22Rv1 (cell line): Measurements from ENCODE around the gene SUSD6.

Experiments
- ZFX ChIP-seq: fragments of 450-650 bp; IDR thresholded peaks from 2 replicates; pipeline ENCODE4 v1.6.1; 2017; ENCODE audit warnings: antibody characterized with exemption, borderline replicate concordance
- TF ChIP-seq, protein P1 (sequence below): fragments of 450-650 bp; IDR thresholded peaks from 2 replicates; pipeline ENCODE4 v1.5.1; 2017; ENCODE audit warnings: mild to moderate bottlenecking

DNA sequence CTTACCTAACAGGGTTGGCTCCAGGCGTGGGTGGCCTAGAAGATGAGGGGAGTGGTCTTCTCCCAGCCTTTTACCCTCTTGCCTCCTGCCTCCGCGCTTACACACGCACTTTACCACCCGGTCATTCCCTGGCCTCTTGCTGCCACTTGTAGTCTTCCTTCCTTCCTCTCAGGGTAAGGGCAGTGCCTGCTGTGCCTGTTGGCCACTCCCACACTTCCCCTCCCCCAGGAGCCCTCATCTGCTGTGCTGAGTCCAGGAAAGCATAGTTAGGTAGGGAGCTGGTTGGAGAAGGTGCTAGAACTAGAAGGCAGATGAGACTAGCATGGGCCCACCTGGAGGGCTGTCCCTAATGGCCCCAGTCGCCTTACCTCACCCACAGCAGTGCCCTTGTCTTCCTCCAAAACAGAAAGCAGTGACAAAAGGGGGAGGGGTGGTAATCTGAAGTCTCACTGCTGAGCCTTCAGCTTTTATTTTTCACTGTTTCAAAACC, 101.2 kb downstream of the SUSD6 start:
- TF ChIP-seq, protein P1, sequence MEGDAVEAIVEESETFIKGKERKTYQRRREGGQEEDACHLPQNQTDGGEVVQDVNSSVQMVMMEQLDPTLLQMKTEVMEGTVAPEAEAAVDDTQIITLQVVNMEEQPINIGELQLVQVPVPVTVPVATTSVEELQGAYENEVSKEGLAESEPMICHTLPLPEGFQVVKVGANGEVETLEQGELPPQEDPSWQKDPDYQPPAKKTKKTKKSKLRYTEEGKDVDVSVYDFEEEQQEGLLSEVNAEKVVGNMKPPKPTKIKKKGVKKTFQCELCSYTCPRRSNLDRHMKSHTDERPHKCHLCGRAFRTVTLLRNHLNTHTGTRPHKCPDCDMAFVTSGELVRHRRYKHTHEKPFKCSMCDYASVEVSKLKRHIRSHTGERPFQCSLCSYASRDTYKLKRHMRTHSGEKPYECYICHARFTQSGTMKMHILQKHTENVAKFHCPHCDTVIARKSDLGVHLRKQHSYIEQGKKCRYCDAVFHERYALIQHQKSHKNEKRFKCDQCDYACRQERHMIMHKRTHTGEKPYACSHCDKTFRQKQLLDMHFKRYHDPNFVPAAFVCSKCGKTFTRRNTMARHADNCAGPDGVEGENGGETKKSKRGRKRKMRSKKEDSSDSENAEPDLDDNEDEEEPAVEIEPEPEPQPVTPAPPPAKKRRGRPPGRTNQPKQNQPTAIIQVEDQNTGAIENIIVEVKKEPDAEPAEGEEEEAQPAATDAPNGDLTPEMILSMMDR: no peak
- no peak for TF ChIP-seq ZFX
